Subcutaneous abdominal adipose tissue (tissue), 5 donors: ENCODE results near the gene NMNAT2.
A peak's percentile ranks its signal among the peaks of the same experiment; 100 is the strongest.
"Not testable (repeated sequence)": the region's sequence is repeated elsewhere in the genome, so short reads cannot be mapped to it uniquely, and the experiment has no call there.

Source experiments
- H3K27ac ChIP-seq: one replicate; pipeline ENCODE4 v1.7.0; 2013; ENCODE audit warnings: low read depth, mild to moderate bottlenecking, inconsistent platforms, low read length, moderate library complexity
- H3K27me3 ChIP-seq, 5 donors: one replicate each; pipeline ENCODE4 v1.7.0; 2013; ENCODE audit warnings: low read length in 5 of 5, inconsistent platforms in 1 of 5; ENCODE audit not compliant: control insufficient read depth in 5 of 5, insufficient read depth in 4 of 5
- H3K36me3 ChIP-seq, 5 donors: one replicate each; pipeline ENCODE4 v1.7.0; 2013; ENCODE audit warnings: low read length in 5 of 5; ENCODE audit not compliant: control insufficient read depth in 5 of 5, insufficient read depth in 5 of 5
- H3K4me1 ChIP-seq, 5 donors: one replicate each; pipeline ENCODE4 v1.7.0; 2013; ENCODE audit warnings: low read length in 5 of 5, mild to moderate bottlenecking in 3 of 5, moderate library complexity in 1 of 5; ENCODE audit not compliant: control insufficient read depth in 5 of 5, insufficient read depth in 5 of 5
- H3K4me3 ChIP-seq, 5 donors: one replicate each; pipeline ENCODE4 v1.7.0; 2013; ENCODE audit warnings: low read length in 5 of 5, low read depth in 1 of 5
- H3K9ac ChIP-seq, 5 donors: one replicate each; pipeline ENCODE4 v1.7.0; 2013; ENCODE audit warnings: low read length in 5 of 5, mild to moderate bottlenecking in 4 of 5, moderate library complexity in 3 of 5
- H3K9me3 ChIP-seq, 5 donors: one replicate each; pipeline ENCODE4 v1.7.0; 2013; ENCODE audit warnings: low read length in 5 of 5; ENCODE audit not compliant: control insufficient read depth in 5 of 5
- donor health status: healthy.
- donor health status: healthy.
- donor health status: healthy.
- donor health status: healthy.
- donor health status: healthy.

Gene NMNAT2

GRCh38 chr1:183275322-183275721 lies 142.9 kb downstream of the NMNAT2 start:
- Histone ChIP-seq H3K36me3 (no peaks in the 10 kb centered on the region), H3K9me3 (no peaks in the 10 kb centered on the region), H3K9ac (no peak overlapping the region), H3K27ac (no peak overlapping the region), H3K27me3 (no peaks in the 10 kb centered on the region), H3K4me3 (no peak overlapping the region), H3K4me1 (peaks cover 17 to 58% (median 50%) of the 10 kb centered on the region in 5 donors)

DNA sequence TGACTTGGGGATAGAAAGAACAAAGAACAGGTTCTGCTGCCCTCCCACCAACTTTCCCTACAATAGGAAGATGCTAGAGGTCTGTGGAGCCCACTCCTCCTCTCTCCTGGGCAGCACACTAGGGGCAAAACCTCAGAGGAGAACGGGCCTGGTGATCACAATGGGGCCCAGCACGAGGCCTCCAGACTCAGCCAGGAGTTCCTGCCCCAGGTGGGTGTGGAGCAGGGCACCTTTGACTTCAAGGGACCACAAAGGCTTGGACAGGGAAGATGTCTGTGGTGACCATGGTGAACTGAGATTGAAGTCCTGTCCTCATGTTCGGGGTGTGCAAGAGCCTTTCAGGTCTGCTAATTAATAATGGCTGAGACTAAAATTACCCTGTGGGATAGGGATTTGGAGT lies 143.3 kb downstream of the NMNAT2 start:
- no peak overlapping the region for H3K27ac ChIP-seq
- no peak overlapping the region for H3K4me3 ChIP-seq
- no peaks in the 10 kb centered on the region for H3K9me3 ChIP-seq
- no peaks in the 10 kb centered on the region for H3K36me3 ChIP-seq
- no peaks in the 10 kb centered on the region for H3K27me3 ChIP-seq
- peaks cover 17 to 53% (median 47%) of the 10 kb centered on the region in 5 donors for H3K4me1 ChIP-seq
- no peak overlapping the region for H3K9ac ChIP-seq

DNA sequence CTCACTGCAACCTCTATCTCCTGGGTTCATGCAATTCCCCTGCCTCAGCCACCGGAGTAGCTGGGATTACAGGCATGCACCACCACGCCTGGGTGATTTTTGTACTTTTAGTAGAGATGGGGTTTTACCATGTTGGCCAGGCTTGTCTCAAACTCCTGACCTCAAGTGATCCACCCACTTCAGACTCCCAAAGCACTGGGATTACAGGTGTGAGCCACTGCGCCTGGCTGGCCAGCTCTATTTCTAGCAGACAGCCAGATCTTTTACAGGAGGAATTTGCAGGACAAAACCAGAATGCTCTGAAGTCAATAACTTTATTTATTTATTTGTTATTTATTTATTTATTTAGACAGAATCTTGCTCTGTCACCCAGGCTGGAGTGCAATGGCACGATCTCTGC lies 144.2 kb downstream of the NMNAT2 start:
- not testable (repeated sequence) for H3K36me3 ChIP-seq, H3K9me3 ChIP-seq, H3K27me3 ChIP-seq, H3K4me3 ChIP-seq, H3K27ac ChIP-seq, H3K9ac ChIP-seq
- peaks cover 14 to 44% (median 38%) of the 10 kb centered on the region in 5 donors for H3K4me1 ChIP-seq

DNA sequence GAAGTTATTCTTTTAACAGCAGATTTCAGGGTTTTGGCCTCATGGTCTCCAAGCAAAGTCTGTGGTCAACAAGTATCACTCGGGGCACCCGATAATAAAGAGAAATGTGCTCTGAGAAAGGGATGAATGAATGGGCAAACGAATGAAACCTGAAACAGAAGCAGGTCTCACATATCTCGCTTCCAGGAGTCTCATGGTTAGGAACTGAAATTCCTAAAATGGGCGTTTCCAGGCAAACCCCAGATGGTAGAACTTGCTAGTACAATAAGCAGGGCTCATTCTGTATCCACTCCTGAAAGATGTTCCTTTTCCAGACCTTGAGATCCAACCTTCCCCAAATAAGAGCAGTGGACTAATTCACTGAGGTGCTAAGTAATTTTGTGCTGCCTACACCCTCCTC lies 144.9 kb downstream of the NMNAT2 start:
- no peaks in the 10 kb centered on the region for H3K27me3 ChIP-seq
- H3K36me3 ChIP-seq = no peaks in the 10 kb centered on the region
- H3K9me3 ChIP-seq = no peaks in the 10 kb centered on the region
- no peak overlapping the region for H3K4me3 ChIP-seq
- H3K4me1 ChIP-seq = peaks cover 10 to 40% (median 33%) of the 10 kb centered on the region in 5 donors
- H3K27ac ChIP-seq = peak overlapping the region; percentile 71
- no peak overlapping the region for H3K9ac ChIP-seq

DNA sequence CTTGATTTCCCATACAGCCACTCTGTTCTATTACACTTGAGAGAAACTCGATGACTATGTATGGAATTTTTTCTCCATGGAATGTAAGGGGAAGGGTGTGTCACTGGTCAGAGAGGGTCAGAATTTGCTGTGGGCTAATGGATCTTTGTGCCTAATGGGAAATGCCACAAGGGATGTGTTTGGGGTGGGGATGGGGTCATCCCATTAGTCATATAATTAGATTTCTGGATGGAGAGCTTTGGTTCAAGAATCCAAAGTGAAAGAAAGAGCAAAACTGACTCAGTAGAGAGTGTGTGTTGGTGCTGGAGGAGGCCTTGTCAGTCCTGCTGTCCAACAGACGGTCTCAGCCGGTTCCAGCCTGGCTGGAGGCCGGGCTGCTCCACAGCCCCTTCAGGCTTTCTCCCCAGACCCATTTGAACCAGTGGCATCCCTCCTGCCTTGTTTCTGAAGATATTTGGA lies 145.8 kb downstream of the NMNAT2 start:
- H3K9me3 ChIP-seq = no peaks in the 10 kb centered on the region
- peaks cover 12 to 39% (median 33%) of the 10 kb centered on the region in 5 donors for H3K4me1 ChIP-seq
- no peak overlapping the region for H3K4me3 ChIP-seq
- H3K27me3 ChIP-seq = no peaks in the 10 kb centered on the region
- H3K27ac ChIP-seq = peak overlapping the region; percentile 71
- no peaks in the 10 kb centered on the region for H3K36me3 ChIP-seq
- H3K9ac ChIP-seq = no peak overlapping the region

GRCh38 chr1:183270541-183271141 lies 147.5 kb downstream of the NMNAT2 start:
- Histone ChIP-seq H3K36me3 (no peaks in the 10 kb centered on the region), H3K9me3 (no peaks in the 10 kb centered on the region), H3K4me3 (peak overlapping the region in 1 of 5 donors; percentile 6), H3K4me1 (peaks cover 11 to 30% (median 28%) of the 10 kb centered on the region in 5 donors), H3K27ac (peak overlapping the region; percentile 49), H3K9ac (peak overlapping the region in 2 of 5 donors; percentile 8 to 38), H3K27me3 (no peaks in the 10 kb centered on the region)

DNA sequence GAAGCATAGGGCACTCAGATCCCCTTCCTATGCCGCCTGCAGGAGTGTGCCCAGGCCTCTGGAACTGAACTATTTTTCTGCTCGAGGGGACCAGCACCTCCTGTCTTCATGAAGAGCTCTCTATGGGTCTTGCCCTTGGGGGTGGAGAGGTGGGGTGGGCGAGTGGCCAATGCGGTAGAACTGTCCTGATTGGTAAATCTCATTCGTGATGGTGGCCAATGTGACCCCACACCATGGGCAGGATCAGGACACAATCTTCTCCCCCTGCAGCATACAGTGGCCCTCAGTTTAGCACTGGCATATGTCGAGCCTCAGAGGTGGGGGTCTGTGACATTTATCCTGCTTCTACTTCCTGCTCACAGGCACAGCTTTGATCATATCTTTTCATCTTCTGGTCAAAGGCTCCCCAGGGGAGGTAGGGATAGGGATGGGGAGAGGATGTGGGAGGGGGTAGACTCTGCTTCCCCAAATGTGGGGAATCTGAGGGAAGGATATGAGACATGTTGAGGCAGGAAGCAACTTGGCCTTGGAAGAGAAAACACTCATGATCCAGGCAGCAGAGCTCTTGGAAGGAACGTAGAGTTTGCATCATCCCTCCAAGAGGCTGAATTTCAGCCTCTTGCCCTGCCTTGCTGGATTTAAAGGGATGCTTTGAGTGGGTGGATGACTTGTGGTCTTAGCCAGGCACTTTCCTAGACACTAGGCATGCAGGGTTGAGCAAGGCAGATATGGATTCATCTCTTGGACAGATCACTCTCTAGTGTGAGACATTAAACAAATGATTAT lies 150.3 kb downstream of the NMNAT2 start:
- Histone ChIP-seq H3K4me1 (peaks cover 13 to 41% (median 30%) of the 10 kb centered on the region in 5 donors), H3K36me3 (no peaks in the 10 kb centered on the region), H3K4me3 (no peak overlapping the region), H3K27me3 (no peaks in the 10 kb centered on the region), H3K27ac (peak overlapping the region; percentile 65), H3K9me3 (no peaks in the 10 kb centered on the region), H3K9ac (no peak overlapping the region)

GRCh38 chr1:183263886-183264602 lies 154.1 kb downstream of the NMNAT2 start:
- H3K4me3 ChIP-seq = no peak overlapping the region
- no peaks in the 10 kb centered on the region for H3K9me3 ChIP-seq
- H3K4me1 ChIP-seq = peaks cover 10 to 32% (median 18%) of the 10 kb centered on the region in 5 donors
- no peaks in the 10 kb centered on the region for H3K27me3 ChIP-seq
- H3K36me3 ChIP-seq = no peaks in the 10 kb centered on the region
- no peak overlapping the region for H3K9ac ChIP-seq
- H3K27ac ChIP-seq = no peak overlapping the region

- Histone ChIP-seq H3K4me1 (peaks cover 3 to 23% (median 11%) of the 10 kb centered on the region in 5 donors), H3K36me3 (no peaks in the 10 kb centered on the region), H3K4me3 (no peak overlapping the region), H3K9me3 (no peaks in the 10 kb centered on the region), H3K9ac (no peak overlapping the region), H3K27ac (peak overlapping the region; percentile 40), H3K27me3 (no peaks in the 10 kb centered on the region)
Observed at GRCh38 chr1:183262628-183263200, 155.5 kb downstream of the NMNAT2 start.
